A673 (cell line): ENCODE measurements around the gene GUCA2A. TPM values are rescaled to one million over a fixed set of nuclear protein-coding genes. Genes with fewer than 3 reads are reported as not detected.
"Not testable (repeated sequence)": the region's sequence is repeated elsewhere in the genome, so short reads cannot be mapped to it uniquely, and the experiment has no call there.

Experiments used
- BruUV-seq: library from RNA; stranded (reverse); fragments of 400-500 nt; replicated peaks from 2 replicates; lab custom pipeline; 2021; lab: Mats Ljungman, UMichigan
- CTCF ChIA-PET: fragments of 300-600 bp; sonication (Branson Sonifier 250); formaldehyde crosslinking; loops from one replicate; lab custom pipeline; 2022; ENCODE audit warnings: antibody characterized with exemption; lab: Charles Lee
- POLR2A ChIA-PET: fragments of 300-600 bp; sonication (Branson Sonifier 250); formaldehyde crosslinking; loops from one replicate; lab custom pipeline; 2022; ENCODE audit warnings: antibody characterized with exemption; ENCODE audit not compliant: low non-redundant PET; lab: Charles Lee
- DNase-seq: peaks from one replicate; pipeline ENCODE4 v3.0.0-alpha.2; 2015; ENCODE audit warnings: low spot score
- H3K27ac ChIP-seq: fragments of 200-600 bp; sonication (generic); 2 replicates; pipeline ENCODE4 v1.5.1; 2016; ENCODE audit warnings: mixed run types, low read depth, mild to moderate bottlenecking, mixed read lengths, antibody characterized with exemption, low read length; ENCODE audit not compliant: poor library complexity, severe bottlenecking
- H3K27me3 ChIP-seq: fragments of 200-600 bp; sonication (generic); replicated peaks from 2 replicates; pipeline ENCODE4 v1.6.1; 2017; ENCODE audit warnings: mixed run types, low read depth, mild to moderate bottlenecking, mixed read lengths, antibody characterized with exemption, low read length; ENCODE audit not compliant: insufficient read depth, poor library complexity
- H3K36me3 ChIP-seq: fragments of 200-600 bp; sonication (generic); 2 replicates; pipeline ENCODE4 v1.6.1; 2016; ENCODE audit warnings: mixed run types, mild to moderate bottlenecking, mixed read lengths, antibody characterized with exemption, low read length; ENCODE audit not compliant: insufficient read depth, poor library complexity, severe bottlenecking
- H3K4me1 ChIP-seq: fragments of 200-600 bp; sonication (generic); 2 replicates; pipeline ENCODE4 v1.6.1; 2017; ENCODE audit warnings: mixed run types, mild to moderate bottlenecking, mixed read lengths, antibody characterized with exemption, low read length; ENCODE audit not compliant: insufficient read depth, poor library complexity, severe bottlenecking
- H3K4me3 ChIP-seq: fragments of 200-600 bp; sonication (generic); 2 replicates; pipeline ENCODE4 v1.5.1; 2016; ENCODE audit warnings: low read depth, mixed run types, mild to moderate bottlenecking, mixed read lengths, low read length; ENCODE audit not compliant: poor library complexity, severe bottlenecking
- H3K9me3 ChIP-seq: fragments of 200-600 bp; sonication (generic); 2 replicates; pipeline ENCODE4 v1.6.1; 2016; ENCODE audit warnings: mixed run types, low read depth, mild to moderate bottlenecking, mixed read lengths, antibody characterized with exemption, low read length; ENCODE audit not compliant: poor library complexity, severe bottlenecking
- EZH2 ChIP-seq: fragments of 200-600 bp; sonication (generic); IDR thresholded peaks from 2 replicates; pipeline ENCODE4 v1.6.1; 2017; ENCODE audit warnings: borderline replicate concordance, low read depth, mild to moderate bottlenecking, mixed read lengths, antibody characterized with exemption, low read length; ENCODE audit not compliant: poor library complexity, severe bottlenecking
- intact Hi-C: fragments of 100-400 bp; cut with micrococcal nuclease; formaldehyde crosslinking; loops from one replicate; pipeline ENCODE4 v1.10.0; 2022; ENCODE audit not compliant: unreplicated experiment
- total RNA-seq: library from RNA; stranded (reverse); gene quantifications from 2 replicates; pipeline ENCODE4 v1.2.3, GENCODE V29; 2021
- TF ChIP-seq, protein P1 (sequence below): fragments of 300-800, 200-600 bp; sonication (generic); conservative IDR thresholded peaks from 2 replicates; pipeline ENCODE4 v1.5.1; 2017; ENCODE audit warnings: low read depth, mild to moderate bottlenecking, antibody characterized with exemption, low read length, moderate library complexity, mixed read lengths

Gene GUCA2A
- total RNA-seq, 1 experiment from 2014 or later = not detected

DNA sequence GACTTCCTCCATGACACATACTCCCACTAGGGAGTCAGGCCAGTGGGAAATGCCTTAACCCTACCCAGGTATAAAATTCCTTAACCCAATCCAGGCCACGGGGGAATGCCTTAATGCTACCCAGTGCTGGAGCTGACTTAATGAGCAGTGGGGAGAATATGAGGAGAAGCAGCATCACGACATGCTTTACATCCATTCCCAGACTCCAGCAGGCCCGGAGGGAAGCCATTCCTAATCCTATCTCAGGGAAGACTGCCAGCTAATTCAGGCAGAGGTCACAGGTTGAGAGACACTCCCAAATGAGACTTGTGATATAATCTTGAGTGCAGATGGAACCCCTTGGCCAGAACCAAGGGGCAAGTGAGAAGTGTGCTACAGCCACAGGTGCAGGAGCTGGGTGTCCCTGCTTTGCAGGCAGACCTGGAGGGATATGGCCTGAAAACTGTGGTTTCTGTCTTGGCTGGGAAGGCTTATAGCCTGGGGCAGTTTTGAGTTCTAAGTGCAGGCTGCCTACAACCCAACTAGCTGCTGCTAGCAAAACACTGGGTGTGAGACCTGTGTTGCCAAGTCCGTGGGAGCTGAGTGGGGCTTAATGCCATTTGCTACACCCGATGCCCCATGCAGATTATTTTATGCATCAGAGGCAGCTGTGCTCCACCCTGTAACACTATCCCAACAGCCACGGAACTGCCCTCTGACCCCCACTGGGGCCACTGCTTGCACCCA, 45.1 kb upstream of the GUCA2A start:
- POLR2A ChIA-PET = no interaction called here
- H3K36me3 ChIP-seq = no peaks in the 10 kb centered on the region
- H3K27me3 ChIP-seq = no peaks in the 10 kb centered on the region
- CTCF ChIA-PET = no interaction called here
- H3K9me3 ChIP-seq = peaks cover 12% of the 10 kb centered on the region
- no TSS peak for BruUV-seq
- no peak for TF ChIP-seq EZH2
- TF ChIP-seq, protein P1, sequence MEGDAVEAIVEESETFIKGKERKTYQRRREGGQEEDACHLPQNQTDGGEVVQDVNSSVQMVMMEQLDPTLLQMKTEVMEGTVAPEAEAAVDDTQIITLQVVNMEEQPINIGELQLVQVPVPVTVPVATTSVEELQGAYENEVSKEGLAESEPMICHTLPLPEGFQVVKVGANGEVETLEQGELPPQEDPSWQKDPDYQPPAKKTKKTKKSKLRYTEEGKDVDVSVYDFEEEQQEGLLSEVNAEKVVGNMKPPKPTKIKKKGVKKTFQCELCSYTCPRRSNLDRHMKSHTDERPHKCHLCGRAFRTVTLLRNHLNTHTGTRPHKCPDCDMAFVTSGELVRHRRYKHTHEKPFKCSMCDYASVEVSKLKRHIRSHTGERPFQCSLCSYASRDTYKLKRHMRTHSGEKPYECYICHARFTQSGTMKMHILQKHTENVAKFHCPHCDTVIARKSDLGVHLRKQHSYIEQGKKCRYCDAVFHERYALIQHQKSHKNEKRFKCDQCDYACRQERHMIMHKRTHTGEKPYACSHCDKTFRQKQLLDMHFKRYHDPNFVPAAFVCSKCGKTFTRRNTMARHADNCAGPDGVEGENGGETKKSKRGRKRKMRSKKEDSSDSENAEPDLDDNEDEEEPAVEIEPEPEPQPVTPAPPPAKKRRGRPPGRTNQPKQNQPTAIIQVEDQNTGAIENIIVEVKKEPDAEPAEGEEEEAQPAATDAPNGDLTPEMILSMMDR = no peak
- DNase-seq = no peak
- intact Hi-C loops = no loop called here
- H3K27ac ChIP-seq = no peak overlapping the region
- peaks cover 15% of the 10 kb centered on the region for H3K4me1 ChIP-seq
- no peak overlapping the region for H3K4me3 ChIP-seq

DNA sequence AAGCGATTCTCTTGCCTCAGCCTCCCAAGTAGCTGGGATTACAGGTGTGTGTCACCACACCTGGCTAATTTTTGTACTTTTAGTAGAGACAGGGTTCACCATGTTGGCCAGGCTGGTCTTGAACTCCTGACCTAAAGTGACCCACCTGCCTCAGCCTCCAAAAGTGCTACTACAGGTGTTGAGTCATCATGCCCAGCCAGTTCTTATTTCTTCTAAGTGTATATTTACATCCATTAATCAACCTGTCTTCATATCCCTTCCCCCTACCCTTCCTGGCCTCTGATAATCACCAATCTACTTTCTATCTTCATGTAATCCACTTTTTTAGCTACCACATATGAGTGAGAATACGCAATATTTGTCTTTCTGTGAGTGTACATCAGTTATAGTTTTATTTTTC, 42.4 kb upstream of the GUCA2A start:
- intact Hi-C loops, H3K4me3 ChIP-seq, POLR2A ChIA-PET, H3K27me3 ChIP-seq, H3K9me3 ChIP-seq, DNase-seq, BruUV-seq, H3K36me3 ChIP-seq, CTCF ChIA-PET, H3K4me1 ChIP-seq, H3K27ac ChIP-seq: not testable (repeated sequence)

DNA sequence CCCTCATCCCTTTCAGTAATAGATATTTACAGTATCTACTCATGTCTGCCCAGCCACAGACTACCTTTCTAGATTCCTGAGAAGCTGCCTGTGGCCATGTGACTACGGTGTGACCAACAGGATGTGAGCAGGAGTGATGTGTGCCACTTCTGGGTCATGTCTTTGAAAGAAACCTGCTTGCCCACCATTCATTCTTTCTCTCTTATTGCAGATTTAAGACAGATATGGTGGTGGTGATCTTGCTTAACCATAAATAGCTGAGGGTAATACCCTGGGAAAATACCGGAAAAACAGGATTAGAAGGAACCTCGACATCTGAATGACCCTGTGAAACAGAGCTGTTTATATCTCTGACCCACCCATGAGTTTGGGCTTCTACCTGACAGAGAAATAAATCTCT, 41.6 kb upstream of the GUCA2A start:
- intact Hi-C loops = no loop called here
- ChIA-PET CTCF (no interaction called here), POLR2A (no interaction called here)
- TF ChIP-seq, protein P1 = no peak
- no peak for TF ChIP-seq EZH2
- H3K36me3 ChIP-seq = peaks cover 7% of the 10 kb centered on the region
- H3K4me1 ChIP-seq = peaks cover 5% of the 10 kb centered on the region
- H3K27me3 ChIP-seq = no peaks in the 10 kb centered on the region
- no peak for DNase-seq
- BruUV-seq = no TSS peak
- H3K4me3 ChIP-seq = no peak overlapping the region
- H3K27ac ChIP-seq = no peak overlapping the region
- no peaks in the 10 kb centered on the region for H3K9me3 ChIP-seq

DNA sequence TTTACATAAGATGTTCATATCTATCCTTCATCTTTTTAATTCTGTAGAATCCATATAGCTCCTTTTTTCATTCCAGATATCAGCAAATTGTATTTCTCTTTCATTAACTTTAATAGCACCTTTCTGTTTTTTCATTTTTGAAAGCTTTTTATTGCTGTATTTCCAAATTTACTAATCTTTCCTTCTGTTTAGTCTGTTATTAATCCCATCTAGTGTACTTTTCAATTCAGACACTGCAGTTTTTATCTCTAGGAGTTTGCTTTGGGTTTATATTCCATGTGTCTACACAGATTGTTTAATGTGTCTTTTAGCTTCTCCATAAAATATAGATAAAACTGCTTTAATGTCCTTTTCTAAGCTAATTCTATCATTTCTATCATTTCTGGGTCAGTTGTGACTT, 37.4 kb upstream of the GUCA2A start:
- Histone ChIP-seq H3K27me3 (no peaks in the 10 kb centered on the region), H3K27ac (no peak overlapping the region), H3K4me3 (no peak overlapping the region), H3K4me1 (no peaks in the 10 kb centered on the region), H3K9me3 (no peaks in the 10 kb centered on the region), H3K36me3 (peaks cover 11% of the 10 kb centered on the region)
- intact Hi-C loops = no loop called here
- CTCF ChIA-PET = no interaction called here
- no TSS peak for BruUV-seq
- POLR2A ChIA-PET = no interaction called here
- TF ChIP-seq EZH2 = no peak
- TF ChIP-seq, protein P1 = no peak
- DNase-seq = no peak
